ENCODE results near the gene RAB36.

Gene RAB36

DNA sequence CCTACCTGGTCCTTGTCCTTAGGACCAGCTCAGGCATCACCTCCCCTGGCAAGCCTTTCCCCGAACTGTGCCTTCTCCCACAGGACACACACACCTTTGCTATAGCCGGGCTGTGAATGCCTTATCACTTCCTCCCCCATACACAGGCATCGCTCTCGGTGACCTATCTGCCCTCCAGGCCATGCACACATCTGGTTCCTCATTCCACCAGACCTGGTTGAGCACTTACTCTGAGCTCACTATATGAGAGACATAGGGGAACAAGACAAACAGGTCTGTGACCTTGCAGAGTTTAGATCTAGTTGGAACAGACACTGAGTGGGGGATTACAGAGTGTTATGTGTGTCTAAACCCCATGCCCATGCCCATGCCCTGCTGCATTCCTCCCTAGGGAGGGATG lies 31.9 kb downstream of the RAB36 start:
- WGBS (ENCODE audit: insufficient coverage), result 17% methylated on average over 4 of the region's 4 CpGs
- peaks cover 0 to 18% (median 4%) of the 10 kb centered on the region in 5 experiments for H3K9me3 ChIP-seq (ENCODE audit: control extremely low read depth in 1 of 5, control insufficient read depth in 4 of 5, insufficient read depth in 2 of 5, low read depth in 1 of 5, low read length in 4 of 5)
- H3K27me3 ChIP-seq (replicated peaks in 2 of 5; ENCODE audit: control insufficient read depth in 4 of 5, insufficient read depth in 5 of 5, low read length in 4 of 5), result no peaks in the 10 kb centered on the region
- ChIA-PET POLR2A (interaction anchor here (0.6 kb wide), 1 partner anchor 186 kb away, joined by 3 read pairs; no protein-coding TSS in a partner anchor), CTCF (interaction anchor here (0.9 to 8.4 kb wide), 22 partner anchors 11 to 220 kb away, joined by 3 to 80 read pairs (median 7); no protein-coding TSS in a partner anchor)
- no peak overlapping the region for H3K4me3 ChIP-seq (ENCODE audit: control insufficient read depth in 1 of 7, extremely low read depth in 1 of 7, insufficient read depth in 4 of 7, low read depth in 2 of 7, low read length in 6 of 7)
- peaks cover 0 to 10% (median 8%) of the 10 kb centered on the region in 4 experiments for H3K36me3 ChIP-seq (ENCODE audit: control insufficient read depth in 4 of 4, insufficient read depth in 4 of 4, low read length in 3 of 4)
- DNase-seq, result peak; percentile 30 to 72 (median 71)
- H3K4me1 ChIP-seq (ENCODE audit: control extremely low read depth in 1 of 4, control insufficient read depth in 4 of 4, insufficient read depth in 4 of 4, low read length in 3 of 4), result peaks cover 1 to 42% (median 31%) of the 10 kb centered on the region in 4 experiments
- H3K27ac ChIP-seq (ENCODE audit: insufficient read depth in 1 of 2, low read depth in 1 of 2, low read length in 2 of 2, poor library complexity in 1 of 2, severe bottlenecking in 2 of 2), result peak overlapping the region in 1 of 2 experiments; percentile 30

DNA sequence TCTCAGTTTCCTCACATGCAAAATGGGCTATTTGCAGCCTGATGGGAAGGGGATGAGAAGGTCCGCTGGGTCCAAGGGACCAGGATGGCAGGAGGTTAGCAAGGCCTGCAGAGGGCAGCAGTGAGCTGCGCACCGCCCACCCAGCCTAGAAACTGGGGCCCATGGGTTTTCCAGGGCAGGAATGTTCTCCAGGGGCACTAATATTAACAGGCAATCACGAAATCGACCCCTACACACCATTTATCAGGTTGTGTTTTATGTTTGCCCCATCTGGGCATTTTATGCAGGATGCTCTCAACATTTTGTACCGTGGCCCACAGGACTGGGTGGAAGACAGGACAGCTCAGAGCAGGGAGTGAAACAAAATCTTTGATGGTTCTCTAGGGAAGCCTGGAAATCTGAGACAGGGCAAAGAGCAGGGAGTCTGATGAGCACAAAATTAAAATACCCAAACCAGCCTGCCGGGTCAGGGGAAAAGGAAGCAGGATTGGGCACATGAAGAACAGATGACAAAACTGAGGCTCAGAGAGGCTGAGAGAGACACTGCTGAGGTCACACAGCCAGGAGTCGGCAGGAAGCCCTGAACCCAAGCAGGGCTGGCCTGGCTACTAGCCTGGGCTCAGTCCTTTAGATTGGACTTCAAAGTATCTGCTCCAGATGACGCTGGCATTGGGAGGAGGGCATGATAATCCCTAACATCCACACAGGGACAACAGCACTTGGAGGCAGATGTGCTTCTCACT lies 33.4 kb downstream of the RAB36 start:
- ChIA-PET CTCF (interaction anchor here (0.5 to 8.4 kb wide), 26 partner anchors 29 to 116 kb away, joined by 3 to 80 read pairs (median 6); no protein-coding TSS in a partner anchor), POLR2A (interaction anchor here (0.6 kb wide), 1 partner anchor 103 kb away, joined by 3 read pairs; no protein-coding TSS in a partner anchor)
- Histone ChIP-seq H3K9me3 (ENCODE audit: control extremely low read depth in 1 of 5, control insufficient read depth in 4 of 5, insufficient read depth in 2 of 5, low read depth in 1 of 5, low read length in 4 of 5) (peaks cover 0 to 18% (median 4%) of the 10 kb centered on the region in 5 experiments), H3K36me3 (ENCODE audit: control insufficient read depth in 4 of 4, insufficient read depth in 4 of 4, low read length in 3 of 4) (peaks cover 0 to 23% (median 9%) of the 10 kb centered on the region in 4 experiments), H3K4me1 (ENCODE audit: control extremely low read depth in 1 of 4, control insufficient read depth in 4 of 4, insufficient read depth in 4 of 4, low read length in 3 of 4) (peaks cover 8 to 55% (median 41%) of the 10 kb centered on the region in 4 experiments), H3K27ac (ENCODE audit: insufficient read depth in 1 of 2, low read depth in 1 of 2, low read length in 2 of 2, poor library complexity in 1 of 2, severe bottlenecking in 2 of 2) (no peak overlapping the region), H3K27me3 (replicated peaks in 2 of 5; ENCODE audit: control insufficient read depth in 4 of 5, insufficient read depth in 5 of 5, low read length in 4 of 5) (no peaks in the 10 kb centered on the region), H3K4me3 (ENCODE audit: control insufficient read depth in 1 of 7, extremely low read depth in 1 of 7, insufficient read depth in 4 of 7, low read depth in 2 of 7, low read length in 6 of 7) (peak overlapping the region in 2 of 7 experiments; percentile 6 to 78)
- WGBS (ENCODE audit: insufficient coverage), result 44% methylated on average over 7 of the region's 9 CpGs
- DNase-seq, result peak; percentile 54 to 72 (median 63)

DNA sequence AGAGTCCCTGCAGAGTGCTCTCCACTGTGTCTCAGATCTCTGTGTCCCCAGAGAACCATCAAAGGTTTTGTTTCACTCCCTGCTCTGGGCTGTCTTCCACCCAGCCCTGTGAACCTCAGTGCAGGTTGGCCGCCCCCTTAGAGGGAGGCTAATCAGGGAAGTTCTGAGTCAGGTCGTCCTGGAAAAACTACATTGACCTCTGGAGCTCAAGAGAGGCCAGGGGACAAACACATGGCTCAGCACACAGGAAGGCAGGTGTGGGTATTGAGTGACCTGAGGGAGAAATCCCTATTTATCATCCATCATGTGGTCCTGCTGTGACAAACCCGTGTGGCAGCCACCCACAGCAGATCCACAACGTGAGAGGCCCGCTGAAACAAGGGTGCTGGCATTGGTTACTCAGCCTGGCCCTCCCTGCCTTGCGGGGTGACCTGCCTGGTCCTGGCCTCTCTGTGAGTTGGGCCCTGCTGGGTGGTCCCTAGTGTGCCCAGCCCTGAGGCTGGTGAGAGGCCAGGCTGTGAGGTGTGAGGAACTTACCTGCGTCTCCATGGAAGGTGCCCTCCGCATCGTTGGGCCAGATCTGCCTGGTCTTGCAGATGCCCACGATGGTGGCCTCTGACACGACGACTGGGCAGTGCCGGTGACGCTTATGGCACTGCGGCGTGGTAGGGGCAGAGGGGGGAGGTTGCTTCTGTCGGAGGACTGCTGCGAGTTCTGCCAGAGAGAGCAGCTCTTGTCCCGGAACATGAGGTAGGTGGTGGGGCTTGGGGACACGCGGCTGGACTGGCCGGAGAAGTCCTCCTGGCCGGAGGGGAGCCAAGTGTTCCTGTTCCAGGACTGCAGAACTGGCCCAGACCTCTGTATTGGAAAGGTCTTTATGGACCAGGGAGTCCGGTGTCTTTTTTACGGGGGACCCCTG lies 34.4 kb downstream of the RAB36 start:
- H3K27ac ChIP-seq (ENCODE audit: insufficient read depth in 1 of 2, low read depth in 1 of 2, low read length in 2 of 2, poor library complexity in 1 of 2, severe bottlenecking in 2 of 2), result peak overlapping the region in 1 of 2 experiments; percentile 88
- H3K27me3 ChIP-seq (replicated peaks in 2 of 5; ENCODE audit: control insufficient read depth in 4 of 5, insufficient read depth in 5 of 5, low read length in 4 of 5), result no peaks in the 10 kb centered on the region
- H3K4me1 ChIP-seq (ENCODE audit: control extremely low read depth in 1 of 4, control insufficient read depth in 4 of 4, insufficient read depth in 4 of 4, low read length in 3 of 4), result peaks cover 18 to 63% (median 50%) of the 10 kb centered on the region in 4 experiments
- WGBS (ENCODE audit: insufficient coverage), result 40% methylated on average over 19 of the region's 25 CpGs
- H3K9me3 ChIP-seq (ENCODE audit: control extremely low read depth in 1 of 5, control insufficient read depth in 4 of 5, insufficient read depth in 2 of 5, low read depth in 1 of 5, low read length in 4 of 5), result peaks cover 0 to 18% (median 4%) of the 10 kb centered on the region in 5 experiments
- CTCF ChIA-PET, result interaction anchor here (0.5 to 7.4 kb wide), 15 partner anchors 36 to 115 kb away, joined by 3 to 59 read pairs (median 6); no protein-coding TSS in a partner anchor
- POLR2A ChIA-PET, result interaction anchor here (0.6 to 4.6 kb wide), 2 partner anchors 37 to 40 kb away, joined by 4 to 30 read pairs; no protein-coding TSS in a partner anchor
- no peak for DNase-seq
- H3K4me3 ChIP-seq (ENCODE audit: control insufficient read depth in 1 of 7, extremely low read depth in 1 of 7, insufficient read depth in 4 of 7, low read depth in 2 of 7, low read length in 6 of 7), result peak overlapping the region; percentile 11 to 100 (median 90)
- H3K36me3 ChIP-seq (ENCODE audit: control insufficient read depth in 4 of 4, insufficient read depth in 4 of 4, low read length in 3 of 4), result peaks cover 0 to 27% (median 9%) of the 10 kb centered on the region in 4 experiments

DNA sequence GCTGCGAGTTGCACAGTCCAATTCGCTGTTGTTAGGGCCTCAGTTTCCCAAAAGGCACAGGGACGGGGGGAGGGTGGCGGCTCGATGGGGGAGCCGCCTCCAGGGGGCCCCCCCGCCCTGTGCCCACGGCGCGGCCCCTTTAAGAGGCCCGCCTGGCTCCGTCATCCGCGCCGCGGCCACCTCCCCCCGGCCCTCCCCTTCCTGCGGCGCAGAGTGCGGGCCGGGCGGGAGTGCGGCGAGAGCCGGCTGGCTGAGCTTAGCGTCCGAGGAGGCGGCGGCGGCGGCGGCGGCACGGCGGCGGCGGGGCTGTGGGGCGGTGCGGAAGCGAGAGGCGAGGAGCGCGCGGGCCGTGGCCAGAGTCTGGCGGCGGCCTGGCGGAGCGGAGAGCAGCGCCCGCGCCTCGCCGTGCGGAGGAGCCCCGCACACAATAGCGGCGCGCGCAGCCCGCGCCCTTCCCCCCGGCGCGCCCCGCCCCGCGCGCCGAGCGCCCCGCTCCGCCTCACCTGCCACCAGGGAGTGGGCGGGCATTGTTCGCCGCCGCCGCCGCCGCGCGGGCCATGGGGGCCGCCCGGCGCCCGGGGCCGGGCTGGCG lies 35.1 kb downstream of the RAB36 start, which contains the start of gene BCR:
TSS of gene BCR (plus strand) at position 209 of the 592 bp plus-strand sequence. CDS start 452 bp downstream, outside the sequence.
- POLR2A ChIA-PET, result interaction anchor here (4.6 kb wide), 1 partner anchor 36 kb away, joined by 30 read pairs; no protein-coding TSS in a partner anchor
- Histone ChIP-seq H3K9me3 (ENCODE audit: control extremely low read depth in 1 of 5, control insufficient read depth in 4 of 5, insufficient read depth in 2 of 5, low read depth in 1 of 5, low read length in 4 of 5) (peaks cover 0 to 18% (median 4%) of the 10 kb centered on the region in 5 experiments), H3K27ac (ENCODE audit: insufficient read depth in 1 of 2, low read depth in 1 of 2, low read length in 2 of 2, poor library complexity in 1 of 2, severe bottlenecking in 2 of 2) (peak within 1 kb of the TSS; percentile 33 to 88), H3K27me3 (replicated peaks in 2 of 5; ENCODE audit: control insufficient read depth in 4 of 5, insufficient read depth in 5 of 5, low read length in 4 of 5) (no peaks in the 10 kb centered on the region), H3K36me3 (ENCODE audit: control insufficient read depth in 4 of 4, insufficient read depth in 4 of 4, low read length in 3 of 4) (peaks cover 0 to 32% (median 11%) of the 10 kb centered on the region in 4 experiments), H3K4me3 (ENCODE audit: control insufficient read depth in 1 of 7, extremely low read depth in 1 of 7, insufficient read depth in 4 of 7, low read depth in 2 of 7, low read length in 6 of 7) (peak within 1 kb of the TSS; percentile 75 to 100 (median 92)), H3K4me1 (ENCODE audit: control extremely low read depth in 1 of 4, control insufficient read depth in 4 of 4, insufficient read depth in 4 of 4, low read length in 3 of 4) (peaks cover 22 to 70% (median 58%) of the 10 kb centered on the region in 4 experiments)
- 0% methylated on average over 61 of the region's 88 CpGs for WGBS (ENCODE audit: insufficient coverage)
- CTCF ChIA-PET, result interaction anchor here (1.2 to 3.7 kb wide), 7 partner anchors 39 to 101 kb away, joined by 3 to 16 read pairs (median 6); no protein-coding TSS in a partner anchor
- DNase-seq, result peak; percentile 59 to 78 (median 72)

DNA sequence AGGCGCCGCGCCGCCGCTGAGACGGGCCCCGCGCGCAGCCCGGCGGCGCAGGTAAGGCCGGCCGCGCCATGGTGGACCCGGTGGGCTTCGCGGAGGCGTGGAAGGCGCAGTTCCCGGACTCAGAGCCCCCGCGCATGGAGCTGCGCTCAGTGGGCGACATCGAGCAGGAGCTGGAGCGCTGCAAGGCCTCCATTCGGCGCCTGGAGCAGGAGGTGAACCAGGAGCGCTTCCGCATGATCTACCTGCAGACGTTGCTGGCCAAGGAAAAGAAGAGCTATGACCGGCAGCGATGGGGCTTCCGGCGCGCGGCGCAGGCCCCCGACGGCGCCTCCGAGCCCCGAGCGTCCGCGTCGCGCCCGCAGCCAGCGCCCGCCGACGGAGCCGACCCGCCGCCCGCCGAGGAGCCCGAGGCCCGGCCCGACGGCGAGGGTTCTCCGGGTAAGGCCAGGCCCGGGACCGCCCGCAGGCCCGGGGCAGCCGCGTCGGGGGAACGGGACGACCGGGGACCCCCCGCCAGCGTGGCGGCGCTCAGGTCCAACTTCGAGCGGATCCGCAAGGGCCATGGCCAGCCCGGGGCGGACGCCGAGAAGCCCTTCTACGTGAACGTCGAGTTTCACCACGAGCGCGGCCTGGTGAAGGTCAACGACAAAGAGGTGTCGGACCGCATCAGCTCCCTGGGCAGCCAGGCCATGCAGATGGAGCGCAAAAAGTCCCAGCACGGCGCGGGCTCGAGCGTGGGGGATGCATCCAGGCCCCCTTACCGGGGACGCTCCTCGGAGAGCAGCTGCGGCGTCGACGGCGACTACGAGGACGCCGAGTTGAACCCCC lies 35.8 kb downstream of the RAB36 start:
- WGBS (ENCODE audit: insufficient coverage), result under 1% methylated on average over 104 of the region's 112 CpGs

More for the DNA sequence above, 35.8 kb downstream of the RAB36 start:
- Histone ChIP-seq H3K27ac (ENCODE audit: insufficient read depth in 1 of 2, low read depth in 1 of 2, low read length in 2 of 2, poor library complexity in 1 of 2, severe bottlenecking in 2 of 2) (peak overlapping the region; percentile 33 to 88), H3K36me3 (ENCODE audit: control insufficient read depth in 4 of 4, insufficient read depth in 4 of 4, low read length in 3 of 4) (peaks cover 0 to 34% (median 11%) of the 10 kb centered on the region in 4 experiments), H3K4me1 (ENCODE audit: control extremely low read depth in 1 of 4, control insufficient read depth in 4 of 4, insufficient read depth in 4 of 4, low read length in 3 of 4) (peaks cover 22 to 78% (median 63%) of the 10 kb centered on the region in 4 experiments), H3K9me3 (ENCODE audit: control extremely low read depth in 1 of 5, control insufficient read depth in 4 of 5, insufficient read depth in 2 of 5, low read depth in 1 of 5, low read length in 4 of 5) (peaks cover 0 to 12% (median 3%) of the 10 kb centered on the region in 5 experiments), H3K27me3 (replicated peaks in 2 of 5; ENCODE audit: control insufficient read depth in 4 of 5, insufficient read depth in 5 of 5, low read length in 4 of 5) (no peaks in the 10 kb centered on the region), H3K4me3 (ENCODE audit: control insufficient read depth in 1 of 7, extremely low read depth in 1 of 7, insufficient read depth in 4 of 7, low read depth in 2 of 7, low read length in 6 of 7) (peak overlapping the region; percentile 75 to 100 (median 92))
- DNase-seq, result no peak
- ChIA-PET POLR2A (interaction anchor here (1.9 to 4.6 kb wide), 3 partner anchors 35 to 61 kb away, joined by 6 to 30 read pairs (median 16); no protein-coding TSS in a partner anchor), CTCF (interaction anchor here (1.0 to 3.7 kb wide), 9 partner anchors 31 to 101 kb away, joined by 3 to 18 read pairs (median 6); no protein-coding TSS in a partner anchor)
